ENCODE data around the gene USP36. TPM values are rescaled to one million over a fixed set of nuclear protein-coding genes. Genes with fewer than 3 reads are reported as not detected.
"Not testable (repeated sequence)": the region's sequence is repeated elsewhere in the genome, so short reads cannot be mapped to it uniquely, and the experiment has no call there.

The USP36 gene
- total RNA-seq, 1 donor from 2014 or later = 128 TPM

- H3K36me3 Mint-ChIP-seq (ENCODE audit: low read depth) = peaks cover 20% of the 10 kb centered on the region
- H3K27ac Mint-ChIP-seq = peak within 1 kb of the TSS; percentile 97
- intact Hi-C loops (cut with micrococcal nuclease) = loop anchor here (2.0 kb wide), 1 partner anchor 59 kb away; the partner anchor contains the start of gene USP36
- peaks cover 45% of the 10 kb centered on the region for H3K4me1 Mint-ChIP-seq
- no peak for DNase-seq
- H3K9me3 Mint-ChIP-seq = no peaks in the 10 kb centered on the region
- no peaks in the 10 kb centered on the region for H3K27me3 Mint-ChIP-seq
- peak within 1 kb of the TSS; percentile 86 for H3K4me3 Mint-ChIP-seq
These were observed 58.7 kb downstream of the USP36 start, which contains the start of gene CYTH1 for GRCh38 chr17:78781893-78782304. CYTH1 (minus strand) TSS chr17:78782273; CDS start chr17:78782223, 50 bp downstream.

DNA sequence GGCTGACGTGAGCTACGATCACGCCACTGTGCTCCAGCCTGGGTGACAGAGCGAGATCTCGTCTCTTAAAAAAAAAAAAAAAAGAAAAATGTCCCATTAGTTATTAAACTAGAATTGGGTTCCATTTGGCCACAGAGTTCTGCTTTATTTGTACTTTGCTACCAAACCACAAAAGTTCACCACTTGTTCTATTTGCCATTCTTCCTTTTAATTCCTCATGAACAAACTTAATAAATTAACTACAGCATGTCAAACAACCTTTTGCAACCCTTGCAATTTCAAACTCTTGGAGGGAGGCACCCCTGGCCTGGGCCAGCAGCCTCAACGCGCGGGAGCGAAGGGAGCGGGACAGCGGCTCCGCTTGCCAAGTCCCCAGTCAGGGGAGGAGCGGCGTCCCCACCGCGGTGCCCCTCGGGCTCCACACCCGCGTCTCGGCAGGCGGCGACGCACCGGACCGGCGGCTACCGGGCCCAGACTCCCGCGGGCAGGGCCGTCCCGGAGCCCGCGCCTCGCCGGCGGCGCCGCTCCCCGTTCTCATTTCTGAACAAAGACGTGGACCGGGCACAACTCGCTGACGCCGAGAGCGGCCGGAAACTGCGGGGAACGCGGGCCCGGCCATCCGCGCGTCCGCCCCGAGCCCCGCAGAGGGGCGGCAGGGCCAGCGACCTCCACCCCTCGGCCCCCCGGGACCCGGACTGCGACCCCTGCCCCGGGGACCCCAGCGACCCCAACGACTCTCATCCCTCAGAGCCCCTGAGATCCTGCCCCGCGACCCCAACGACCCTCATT, 59.3 kb downstream of the USP36 start:
- Mint-ChIP-seq H3K4me1 (peaks cover 45% of the 10 kb centered on the region), H3K9me3 (no peaks in the 10 kb centered on the region), H3K4me3 (peak overlapping the region; percentile 86), H3K27me3 (no peaks in the 10 kb centered on the region), H3K36me3 (ENCODE audit: low read depth) (peaks cover 20% of the 10 kb centered on the region), H3K27ac (peak overlapping the region; percentile 97)
- intact Hi-C loops (cut with micrococcal nuclease) = loop anchor here (2.0 kb wide), 1 partner anchor 60 kb away; the partner anchor contains the start of gene USP36
- peak; percentile 86 for DNase-seq

GRCh38 chr17:78780335-78780734, 60.3 kb downstream of the USP36 start:
- H3K9me3 Mint-ChIP-seq = no peaks in the 10 kb centered on the region
- intact Hi-C loops (cut with micrococcal nuclease) = loop anchor here (2.0 kb wide), 1 partner anchor 60 kb away; the partner anchor contains the start of gene USP36
- H3K36me3 Mint-ChIP-seq (ENCODE audit: low read depth) = peaks cover 24% of the 10 kb centered on the region
- no peaks in the 10 kb centered on the region for H3K27me3 Mint-ChIP-seq
- peaks cover 50% of the 10 kb centered on the region for H3K4me1 Mint-ChIP-seq
- H3K27ac Mint-ChIP-seq = peak overlapping the region; percentile 92
- peak overlapping the region; percentile 86 for H3K4me3 Mint-ChIP-seq
- peak; percentile 81 for DNase-seq

- DNase-seq = peak; percentile 93
- Mint-ChIP-seq H3K27me3 (no peaks in the 10 kb centered on the region), H3K4me1 (peaks cover 50% of the 10 kb centered on the region), H3K9me3 (no peaks in the 10 kb centered on the region), H3K4me3 (peak overlapping the region; percentile 86), H3K36me3 (ENCODE audit: low read depth) (peaks cover 26% of the 10 kb centered on the region), H3K27ac (peak overlapping the region; percentile 92)
- intact Hi-C loops (cut with micrococcal nuclease) = loop anchor here (1.0 to 5.0 kb wide), 4 partner anchors 21 to 61 kb away; partner anchors contain the start of gene USP36
These were observed 60.8 kb downstream of the USP36 start for GRCh38 chr17:78779850-78780249.

DNA sequence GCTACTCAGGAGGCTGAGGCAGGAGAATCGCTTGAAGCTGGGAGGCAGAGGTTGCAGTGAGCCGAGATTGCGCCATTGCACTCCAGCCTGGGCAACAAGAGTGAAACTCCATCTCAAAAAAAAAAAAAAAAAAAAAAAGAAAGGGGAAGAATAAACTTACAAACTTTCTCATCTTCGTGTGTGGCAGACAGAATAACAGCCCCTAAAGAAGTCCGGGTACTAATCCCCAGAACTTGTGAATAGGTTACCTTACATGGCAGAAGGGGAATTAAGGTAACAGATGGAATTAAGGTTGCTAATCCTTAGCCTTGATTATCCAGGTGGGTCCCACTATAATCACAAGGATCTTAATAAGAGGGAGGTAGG, 61.3 kb downstream of the USP36 start:
- not testable (repeated sequence) for H3K27me3 Mint-ChIP-seq, DNase-seq, H3K9me3 Mint-ChIP-seq
- intact Hi-C loops (cut with micrococcal nuclease) = loop anchor here (1.0 to 5.0 kb wide), 3 partner anchors 20 to 42 kb away; no protein-coding TSS in a partner anchor
- Mint-ChIP-seq H3K27ac (peak overlapping the region; percentile 92), H3K36me3 (ENCODE audit: low read depth) (peaks cover 29% of the 10 kb centered on the region), H3K4me1 (peaks cover 52% of the 10 kb centered on the region), H3K4me3 (peak overlapping the region; percentile 86)

DNA sequence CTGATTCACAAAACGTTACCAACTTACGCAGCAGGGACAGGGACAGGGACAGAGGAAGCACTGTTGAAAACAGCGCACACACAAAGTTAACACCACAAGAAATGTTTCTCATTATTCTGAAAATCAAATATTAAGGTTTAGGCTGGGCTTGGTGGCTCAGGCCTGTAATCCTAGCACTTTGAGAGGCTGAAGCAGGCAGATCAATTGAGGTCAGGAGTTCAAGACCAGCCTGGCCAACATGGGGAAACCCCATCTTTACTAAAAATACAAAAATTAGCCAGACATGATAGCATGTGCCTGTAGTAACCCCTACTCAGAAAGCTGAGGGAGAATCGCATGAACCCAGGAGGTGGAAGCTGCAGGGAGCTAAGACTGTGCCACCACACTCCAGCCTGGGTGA, 62.7 kb downstream of the USP36 start:
- no peaks in the 10 kb centered on the region for H3K27me3 Mint-ChIP-seq
- H3K4me1 Mint-ChIP-seq = peaks cover 48% of the 10 kb centered on the region
- H3K36me3 Mint-ChIP-seq (ENCODE audit: low read depth) = peaks cover 31% of the 10 kb centered on the region
- peak overlapping the region; percentile 76 for H3K4me3 Mint-ChIP-seq
- peak overlapping the region; percentile 88 for H3K27ac Mint-ChIP-seq
- DNase-seq = peak; percentile 77
- intact Hi-C loops (cut with micrococcal nuclease) = loop anchor here (5.0 kb wide), 2 partner anchors 39 to 41 kb away; no protein-coding TSS in a partner anchor
- H3K9me3 Mint-ChIP-seq = no peaks in the 10 kb centered on the region

- peak overlapping the region; percentile 98 for H3K27ac Mint-ChIP-seq
- H3K4me1 Mint-ChIP-seq = peaks cover 62% of the 10 kb centered on the region
These were observed 65.5 kb downstream of the USP36 start for GRCh38 chr17:78774956-78775571.

DNA sequence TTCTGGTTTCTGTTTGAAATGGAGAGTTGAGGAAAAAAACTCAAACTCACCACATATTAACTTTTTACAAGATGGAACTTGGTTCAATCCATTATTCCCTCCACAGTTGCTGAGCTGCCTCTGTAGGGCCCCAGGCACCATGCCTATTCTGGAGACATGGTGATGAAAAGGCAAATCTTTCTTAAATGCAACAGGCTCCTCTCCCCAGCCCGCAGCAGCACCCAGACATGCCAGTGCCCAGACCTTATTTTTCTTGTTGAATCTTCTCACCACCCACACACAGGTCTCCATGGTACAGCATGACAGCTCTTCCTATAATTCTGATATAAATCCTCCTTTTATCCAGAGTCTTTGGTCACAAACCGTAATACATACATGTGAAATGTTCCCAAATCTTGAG, 66.2 kb downstream of the USP36 start:
- DNase-seq = peak; percentile 81
- Mint-ChIP-seq H3K4me1 (peaks cover 56% of the 10 kb centered on the region), H3K4me3 (peak overlapping the region; percentile 89), H3K36me3 (ENCODE audit: low read depth) (peaks cover 38% of the 10 kb centered on the region), H3K27ac (peak overlapping the region; percentile 98), H3K27me3 (no peaks in the 10 kb centered on the region), H3K9me3 (no peaks in the 10 kb centered on the region)
- intact Hi-C loops (cut with micrococcal nuclease) = no loop called here

More at GRCh38 chr17:78774956-78775571, 65.5 kb downstream of the USP36 start:
- peak; percentile 92 for DNase-seq
- H3K4me3 Mint-ChIP-seq = peak overlapping the region; percentile 89
- H3K27me3 Mint-ChIP-seq = no peaks in the 10 kb centered on the region
- H3K9me3 Mint-ChIP-seq = no peaks in the 10 kb centered on the region
- intact Hi-C loops (cut with micrococcal nuclease) = loop anchor here (5.0 kb wide), 2 partner anchors 38 to 42 kb away; no protein-coding TSS in a partner anchor
- peaks cover 42% of the 10 kb centered on the region for H3K36me3 Mint-ChIP-seq (ENCODE audit: low read depth)

GRCh38 chr17:78771758-78772382, 68.7 kb downstream of the USP36 start:
- peak; percentile 84 for DNase-seq
- intact Hi-C loops (cut with micrococcal nuclease) = loop anchor here (1.0 kb wide), 2 partner anchors 13 to 24 kb away; no protein-coding TSS in a partner anchor
- Mint-ChIP-seq H3K36me3 (ENCODE audit: low read depth) (peaks cover 29% of the 10 kb centered on the region), H3K27me3 (no peaks in the 10 kb centered on the region), H3K27ac (peak overlapping the region; percentile 99), H3K4me1 (peaks cover 44% of the 10 kb centered on the region), H3K9me3 (no peaks in the 10 kb centered on the region), H3K4me3 (peak overlapping the region; percentile 83)

GRCh38 chr17:78769196-78769773, 71.3 kb downstream of the USP36 start:
- intact Hi-C loops (cut with micrococcal nuclease) = no loop called here
- no peak overlapping the region for H3K27ac Mint-ChIP-seq
- peaks cover 27% of the 10 kb centered on the region for H3K36me3 Mint-ChIP-seq (ENCODE audit: low read depth)
- H3K4me3 Mint-ChIP-seq = no peak overlapping the region
- H3K27me3 Mint-ChIP-seq = no peaks in the 10 kb centered on the region
- peak; percentile 77 for DNase-seq
- no peaks in the 10 kb centered on the region for H3K9me3 Mint-ChIP-seq
- peaks cover 36% of the 10 kb centered on the region for H3K4me1 Mint-ChIP-seq

- peaks cover 28% of the 10 kb centered on the region for H3K36me3 Mint-ChIP-seq (ENCODE audit: low read depth)
- H3K4me3 Mint-ChIP-seq = no peak overlapping the region
- H3K4me1 Mint-ChIP-seq = peaks cover 42% of the 10 kb centered on the region
- no peaks in the 10 kb centered on the region for H3K9me3 Mint-ChIP-seq
- intact Hi-C loops (cut with micrococcal nuclease) = no loop called here
- DNase-seq = no peak
- no peaks in the 10 kb centered on the region for H3K27me3 Mint-ChIP-seq
- no peak overlapping the region for H3K27ac Mint-ChIP-seq
These were observed 72.8 kb downstream of the USP36 start for GRCh38 chr17:78767806-78768205.

GRCh38 chr17:78766743-78767294, 73.8 kb downstream of the USP36 start:
- Mint-ChIP-seq H3K4me3 (no peak overlapping the region), H3K36me3 (ENCODE audit: low read depth) (peaks cover 25% of the 10 kb centered on the region), H3K4me1 (peaks cover 42% of the 10 kb centered on the region), H3K27ac (no peak overlapping the region), H3K9me3 (peaks cover 4% of the 10 kb centered on the region), H3K27me3 (no peaks in the 10 kb centered on the region)
- intact Hi-C loops (cut with micrococcal nuclease) = no loop called here
- DNase-seq = no peak

DNA sequence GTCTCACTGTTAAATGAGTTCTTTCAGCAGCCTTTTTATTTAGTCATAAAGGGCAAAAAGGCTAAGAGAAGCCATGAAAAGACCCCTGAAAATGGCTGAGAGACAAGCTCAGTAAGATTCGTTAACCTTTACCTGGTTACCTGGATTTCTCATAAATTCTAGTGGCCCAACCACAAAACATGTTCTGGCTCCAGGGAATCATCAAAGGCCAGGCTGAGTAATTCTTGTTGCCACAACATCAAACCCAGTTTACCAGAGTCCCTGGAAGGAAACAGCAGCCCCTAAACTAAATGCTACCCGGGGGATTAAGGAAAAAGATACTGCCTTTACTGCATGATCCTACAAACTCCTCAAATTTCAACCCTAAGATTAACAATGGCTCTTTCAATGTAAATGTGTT, 74.4 kb downstream of the USP36 start:
- Mint-ChIP-seq H3K36me3 (ENCODE audit: low read depth) (peaks cover 23% of the 10 kb centered on the region), H3K27ac (no peak overlapping the region), H3K27me3 (no peaks in the 10 kb centered on the region), H3K9me3 (peaks cover 4% of the 10 kb centered on the region), H3K4me3 (no peak overlapping the region), H3K4me1 (peaks cover 39% of the 10 kb centered on the region)
- intact Hi-C loops (cut with micrococcal nuclease) = no loop called here
- DNase-seq = no peak
